PFSK-1 (cell line): Measurements from ENCODE around the gene HOXD12.

Experiments
- POLR2AphosphoS5 ChIP-seq: IDR thresholded peaks from 2 replicates; pipeline ENCODE4 v1.6.1; 2012; ENCODE audit warnings: low read depth, mild to moderate bottlenecking, control low read depth, low read length, moderate library complexity
- TAF1 ChIP-seq: IDR thresholded peaks from 2 replicates; pipeline ENCODE4 v1.6.1; 2012; ENCODE audit warnings: low read length, control low read depth, borderline replicate concordance; ENCODE audit not compliant: insufficient read depth

GRCh38 chr2:176072951-176073904, 26.4 kb upstream of the HOXD12 start:
- no peak for TF ChIP-seq POLR2AphosphoS5
- TF ChIP-seq TAF1: no peak
